ENCODE measurements around the gene ZACN. TPM values are rescaled to one million over a fixed set of nuclear protein-coding genes. Genes with fewer than 3 reads are reported as not detected.

The ZACN gene
- total and polyA plus RNA-seq, 4 donors = 0.75 to 3.0 TPM; not detected in 2

DNA sequence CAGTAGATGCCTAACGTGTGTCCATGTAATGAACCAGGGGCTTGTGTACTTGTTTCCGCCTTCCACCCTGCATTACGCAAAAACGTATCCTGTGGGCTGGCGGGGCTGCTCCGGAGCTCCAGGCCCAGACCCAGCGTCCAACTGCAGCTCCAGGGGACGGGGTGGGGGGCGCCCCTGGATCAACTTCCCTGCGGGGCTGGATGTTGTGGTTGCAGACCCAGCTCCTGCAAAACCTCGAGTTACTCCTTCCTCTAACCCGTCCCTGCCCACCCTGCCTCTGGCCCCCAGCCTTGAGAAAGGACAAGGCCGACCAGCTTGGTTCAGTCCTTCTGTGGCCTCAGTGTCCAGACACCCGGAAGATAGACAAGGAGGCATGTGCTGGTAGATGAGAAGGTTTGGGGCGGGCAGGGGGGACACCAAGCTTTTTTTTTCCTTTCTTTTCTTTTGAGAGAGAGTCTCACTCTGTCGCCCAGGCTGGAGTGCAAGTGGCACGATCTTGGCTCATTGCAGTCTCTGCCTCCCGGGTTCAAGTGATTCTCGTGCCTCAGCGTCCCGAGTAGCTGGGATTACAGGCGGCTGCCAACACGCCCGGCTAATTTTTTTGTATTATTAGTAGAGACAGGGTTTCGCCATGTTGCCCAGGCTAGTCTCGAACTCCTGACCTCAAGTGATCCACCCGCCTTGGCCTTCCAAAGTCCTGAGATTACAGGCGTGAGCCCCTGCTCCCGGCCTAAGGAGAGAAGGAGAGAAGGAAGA, 25.3 kb downstream of the ZACN start:
- Histone ChIP-seq H3K4me3 (ENCODE audit: low read length in 2 of 2) (peak overlapping the region in 1 of 2 donors; percentile 65), H3K27ac (ENCODE audit: low read depth in 1 of 2, low read length in 2 of 2) (peak overlapping the region in 1 of 2 donors; percentile 22), H3K4me1 (ENCODE audit: control insufficient read depth in 1 of 2, insufficient read depth in 2 of 2, low read length in 2 of 2) (peaks cover 0 to 2% of the 10 kb centered on the region in 2 donors), H3K36me3 (ENCODE audit: control insufficient read depth in 1 of 2, insufficient read depth in 2 of 2, low read length in 1 of 2) (no peaks in the 10 kb centered on the region), H3K27me3 (ENCODE audit: control insufficient read depth in 1 of 2, insufficient read depth in 2 of 2, low read length in 1 of 2) (no peaks in the 10 kb centered on the region), H3K9me3 (ENCODE audit: control insufficient read depth, low read length) (no peaks in the 10 kb centered on the region)
- intact Hi-C loops (cut with DNase I) = no loop called here
- WGBS, 2 donors = 84 to 89% methylated on average over 29 of the region's 29 CpGs
- no peak for DNase-seq
- no peak for ATAC-seq (ENCODE audit: low FRiP score)

DNA sequence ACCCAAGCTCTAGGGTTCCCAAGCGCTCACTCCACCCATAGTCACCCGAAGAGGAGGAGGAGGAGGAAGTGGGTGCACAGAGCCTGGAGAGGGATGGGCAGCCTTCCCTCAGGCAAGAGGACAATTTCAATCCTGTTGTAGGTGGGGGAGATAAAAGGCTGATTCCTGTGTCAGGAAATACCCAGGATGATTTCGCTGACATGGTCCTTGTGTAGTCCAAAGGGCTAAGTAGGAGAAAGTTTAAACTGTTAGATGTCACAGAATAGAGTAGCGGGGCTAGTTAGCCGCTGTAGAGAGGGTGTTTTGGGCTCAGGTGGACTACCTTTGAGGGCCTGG, 25.9 kb downstream of the ZACN start:
- H3K9me3 ChIP-seq (ENCODE audit: control insufficient read depth, low read length) = no peaks in the 10 kb centered on the region
- H3K4me3 ChIP-seq (ENCODE audit: low read length in 2 of 2) = no peak overlapping the region
- H3K36me3 ChIP-seq (ENCODE audit: control insufficient read depth in 1 of 2, insufficient read depth in 2 of 2, low read length in 1 of 2) = no peaks in the 10 kb centered on the region
- H3K4me1 ChIP-seq (ENCODE audit: control insufficient read depth in 1 of 2, insufficient read depth in 2 of 2, low read length in 2 of 2) = peaks cover 0 to 2% of the 10 kb centered on the region in 2 donors
- no peak overlapping the region for H3K27ac ChIP-seq (ENCODE audit: low read depth in 1 of 2, low read length in 2 of 2)
- ATAC-seq (ENCODE audit: low FRiP score) = no peak
- intact Hi-C loops (cut with DNase I) = no loop called here
- DNase-seq = no peak
- 76 to 91% methylated on average over 5 of the region's 5 CpGs for WGBS, 2 donors
- H3K27me3 ChIP-seq (ENCODE audit: control insufficient read depth in 1 of 2, insufficient read depth in 2 of 2, low read length in 1 of 2) = no peaks in the 10 kb centered on the region

DNA sequence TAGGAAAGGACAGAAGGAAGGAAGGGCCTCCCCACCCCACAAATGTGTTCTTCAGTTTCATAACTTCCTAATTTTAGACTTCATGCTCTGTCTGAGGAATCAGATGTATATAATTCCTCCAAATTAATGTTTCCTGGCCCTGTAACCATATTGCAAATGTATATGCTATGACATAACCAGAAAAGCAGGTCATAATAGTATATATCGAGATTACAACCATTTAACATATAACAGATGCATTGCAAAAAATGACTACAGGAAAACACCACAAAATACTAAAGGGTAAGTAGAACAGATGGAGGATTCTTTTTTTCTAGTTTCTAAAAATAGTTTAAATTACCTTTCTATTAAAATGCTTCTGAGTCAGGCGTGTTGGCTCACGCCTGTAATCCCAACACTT, 27.7 kb downstream of the ZACN start:
- Histone ChIP-seq H3K4me3 (ENCODE audit: low read length in 2 of 2) (no peak overlapping the region), H3K9me3 (ENCODE audit: control insufficient read depth, low read length) (no peaks in the 10 kb centered on the region), H3K27me3 (ENCODE audit: control insufficient read depth in 1 of 2, insufficient read depth in 2 of 2, low read length in 1 of 2) (no peaks in the 10 kb centered on the region), H3K4me1 (ENCODE audit: control insufficient read depth in 1 of 2, insufficient read depth in 2 of 2, low read length in 2 of 2) (peaks cover 0 to 2% of the 10 kb centered on the region in 2 donors), H3K36me3 (ENCODE audit: control insufficient read depth in 1 of 2, insufficient read depth in 2 of 2, low read length in 1 of 2) (no peaks in the 10 kb centered on the region), H3K27ac (ENCODE audit: low read depth in 1 of 2, low read length in 2 of 2) (no peak overlapping the region)
- DNase-seq (no peak), ATAC-seq (ENCODE audit: low FRiP score) (no peak)
- WGBS, 2 donors = 71 to 74% methylated on average over 3 of the region's 3 CpGs
- intact Hi-C loops (cut with DNase I) = no loop called here

DNA sequence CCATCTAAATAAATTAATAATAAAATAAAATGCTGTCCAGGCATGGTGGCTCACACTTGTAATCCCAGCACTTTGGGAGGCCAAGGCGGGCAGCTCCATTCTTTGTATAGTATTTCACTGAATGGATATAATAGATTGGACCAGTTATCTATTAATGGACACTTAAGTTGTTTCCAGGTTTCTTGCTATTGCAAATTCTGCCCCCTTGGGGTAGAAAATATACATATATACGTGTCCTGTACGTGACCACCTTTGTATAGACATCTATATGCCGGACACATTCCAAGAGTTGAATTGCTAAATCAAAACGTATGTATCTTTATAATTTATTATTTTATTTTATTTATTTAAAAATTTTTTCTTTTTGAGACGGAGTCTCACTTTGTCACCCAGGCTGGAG, 28.5 kb downstream of the ZACN start:
- Histone ChIP-seq H3K36me3 (ENCODE audit: control insufficient read depth in 1 of 2, insufficient read depth in 2 of 2, low read length in 1 of 2) (no peaks in the 10 kb centered on the region), H3K9me3 (ENCODE audit: control insufficient read depth, low read length) (no peaks in the 10 kb centered on the region), H3K4me3 (ENCODE audit: low read length in 2 of 2) (no peak overlapping the region), H3K27me3 (ENCODE audit: control insufficient read depth in 1 of 2, insufficient read depth in 2 of 2, low read length in 1 of 2) (no peaks in the 10 kb centered on the region), H3K4me1 (ENCODE audit: control insufficient read depth in 1 of 2, insufficient read depth in 2 of 2, low read length in 2 of 2) (peaks cover 0 to 2% of the 10 kb centered on the region in 2 donors), H3K27ac (ENCODE audit: low read depth in 1 of 2, low read length in 2 of 2) (no peak overlapping the region)
- DNase-seq = no peak
- intact Hi-C loops (cut with DNase I) = no loop called here
- ATAC-seq (ENCODE audit: low FRiP score) = no peak
- WGBS, 2 donors = 91 to 94% methylated on average over 6 of the region's 6 CpGs

DNA sequence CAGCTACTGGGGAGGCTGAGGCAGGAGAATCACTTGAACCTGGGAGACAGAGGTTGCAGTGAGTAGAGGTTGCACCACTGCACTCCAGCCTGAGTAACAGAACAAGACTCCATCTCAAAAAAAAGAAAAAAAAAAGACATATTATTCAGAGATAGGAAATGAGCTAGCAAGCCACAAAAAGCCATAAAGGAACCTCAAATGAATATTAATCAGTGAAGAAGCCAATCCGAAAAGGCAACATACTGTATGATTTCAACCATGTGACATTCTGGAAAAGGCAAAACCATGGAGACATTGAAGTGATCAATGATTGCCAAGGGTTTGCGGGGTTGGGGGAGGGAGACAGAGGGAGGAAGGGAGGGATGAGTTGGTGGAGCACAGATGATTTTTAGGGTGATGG, 33.0 kb downstream of the ZACN start:
- H3K36me3 ChIP-seq (ENCODE audit: control insufficient read depth in 1 of 2, insufficient read depth in 2 of 2, low read length in 1 of 2) = no peaks in the 10 kb centered on the region
- intact Hi-C loops (cut with DNase I) = no loop called here
- no peak overlapping the region for H3K4me3 ChIP-seq (ENCODE audit: low read length in 2 of 2)
- ATAC-seq (ENCODE audit: low FRiP score) (no peak), DNase-seq (no peak)
- H3K27me3 ChIP-seq (ENCODE audit: control insufficient read depth in 1 of 2, insufficient read depth in 2 of 2, low read length in 1 of 2) = no peaks in the 10 kb centered on the region
- H3K9me3 ChIP-seq (ENCODE audit: control insufficient read depth, low read length) = no peaks in the 10 kb centered on the region
- no peak overlapping the region for H3K27ac ChIP-seq (ENCODE audit: low read depth in 1 of 2, low read length in 2 of 2)
- no peaks in the 10 kb centered on the region for H3K4me1 ChIP-seq (ENCODE audit: control insufficient read depth in 1 of 2, insufficient read depth in 2 of 2, low read length in 2 of 2)
- 85 to 95% methylated on average over 2 of the region's 2 CpGs for WGBS, 2 donors

DNA sequence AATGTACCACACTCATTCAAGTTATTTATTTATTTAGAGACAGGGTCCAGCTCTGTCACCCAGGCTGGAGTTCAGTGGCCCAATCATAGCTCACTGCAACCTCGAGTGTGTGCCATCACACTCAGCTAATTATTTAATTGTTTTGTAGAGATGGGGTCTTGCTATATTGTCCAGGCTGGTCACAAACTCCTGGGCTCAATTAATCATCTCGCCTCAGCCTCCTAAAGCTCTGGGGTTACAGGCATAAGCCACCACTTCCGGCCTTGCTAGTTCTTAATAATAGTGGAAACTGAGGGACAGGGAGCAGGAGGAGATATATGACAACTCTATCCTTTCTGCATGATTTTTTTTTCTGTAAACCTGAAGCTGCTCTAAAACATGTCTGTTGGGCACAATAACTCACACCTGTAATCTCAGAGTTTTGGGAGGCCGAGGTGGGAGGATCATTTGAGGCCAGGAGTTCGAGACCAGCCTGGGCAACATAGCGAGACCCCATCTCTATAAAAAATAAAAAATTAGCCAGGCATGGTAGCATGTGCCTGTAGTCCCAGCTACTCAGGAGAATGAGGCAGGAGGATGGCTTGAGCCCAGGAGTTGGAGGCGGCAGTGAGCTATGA, 36.3 kb downstream of the ZACN start:
- H3K27me3 ChIP-seq (ENCODE audit: control insufficient read depth in 1 of 2, insufficient read depth in 2 of 2, low read length in 1 of 2) = no peaks in the 10 kb centered on the region
- no peak overlapping the region for H3K4me3 ChIP-seq (ENCODE audit: low read length in 2 of 2)
- H3K9me3 ChIP-seq (ENCODE audit: control insufficient read depth, low read length) = no peaks in the 10 kb centered on the region
- no peak overlapping the region for H3K27ac ChIP-seq (ENCODE audit: low read depth in 1 of 2, low read length in 2 of 2)
- WGBS, 2 donors = 89 to 91% methylated on average over 7 of the region's 7 CpGs
- DNase-seq (no peak), ATAC-seq (ENCODE audit: low FRiP score) (no peak)
- intact Hi-C loops (cut with DNase I) = no loop called here
- no peaks in the 10 kb centered on the region for H3K36me3 ChIP-seq (ENCODE audit: control insufficient read depth in 1 of 2, insufficient read depth in 2 of 2, low read length in 1 of 2)
- no peaks in the 10 kb centered on the region for H3K4me1 ChIP-seq (ENCODE audit: control insufficient read depth in 1 of 2, insufficient read depth in 2 of 2, low read length in 2 of 2)

DNA sequence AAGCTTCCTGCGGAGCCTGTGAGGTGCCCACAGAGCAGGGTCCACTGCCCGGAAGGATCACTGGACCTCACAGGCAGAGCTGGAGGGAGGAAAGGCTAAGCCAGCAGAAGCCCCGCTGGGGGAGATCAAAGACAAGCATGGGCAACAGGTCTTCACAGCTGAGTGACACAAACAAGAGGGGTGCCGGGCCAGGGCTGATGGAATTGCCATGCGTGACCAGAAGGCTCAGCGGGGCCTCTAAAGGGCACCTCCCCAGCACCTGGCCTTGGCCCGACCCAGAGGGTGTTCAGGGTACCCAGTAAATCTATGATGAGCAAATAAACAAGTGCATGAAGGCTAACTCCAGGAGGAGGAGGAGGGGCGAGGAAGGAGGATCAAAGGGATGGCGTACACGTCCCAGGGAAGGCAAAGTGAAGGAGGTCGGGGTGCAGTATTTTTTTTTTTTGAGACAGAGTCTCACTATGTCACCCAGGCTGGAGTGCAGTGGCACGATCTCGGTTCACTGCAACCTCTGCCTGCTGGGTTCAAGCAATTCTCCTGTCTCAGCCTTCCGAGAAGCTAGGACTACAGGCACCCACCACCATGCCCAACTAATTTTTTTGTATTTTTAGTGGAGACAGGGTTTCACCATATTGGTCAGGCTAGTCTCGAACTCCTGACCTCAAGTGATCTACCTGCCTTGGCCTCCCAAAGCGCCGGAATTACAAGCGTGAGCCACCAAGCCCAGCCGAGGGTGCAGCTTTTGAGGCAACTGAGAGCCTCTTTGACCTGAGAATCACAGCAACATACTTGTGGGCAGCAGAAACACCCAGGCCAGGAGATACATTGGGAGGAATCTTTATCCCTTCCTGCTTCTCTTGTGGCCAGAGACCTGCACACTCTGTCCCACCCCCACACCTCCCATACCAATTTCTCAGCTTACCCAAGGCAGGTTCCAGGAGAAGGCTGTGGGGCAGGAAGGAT, 40.7 kb downstream of the ZACN start:
- WGBS, 2 donors = 77 to 79% methylated on average over 19 of the region's 19 CpGs
- intact Hi-C loops (cut with DNase I) = loop anchor here (2.0 to 5.0 kb wide), 4 partner anchors 63 to 178 kb away; no protein-coding TSS in a partner anchor
- Histone ChIP-seq H3K4me3 (ENCODE audit: low read length in 2 of 2) (no peak overlapping the region), H3K27ac (ENCODE audit: low read depth in 1 of 2, low read length in 2 of 2) (no peak overlapping the region), H3K27me3 (ENCODE audit: control insufficient read depth in 1 of 2, insufficient read depth in 2 of 2, low read length in 1 of 2) (no peaks in the 10 kb centered on the region), H3K36me3 (ENCODE audit: control insufficient read depth in 1 of 2, insufficient read depth in 2 of 2, low read length in 1 of 2) (no peaks in the 10 kb centered on the region), H3K9me3 (ENCODE audit: control insufficient read depth, low read length) (no peaks in the 10 kb centered on the region), H3K4me1 (ENCODE audit: control insufficient read depth in 1 of 2, insufficient read depth in 2 of 2, low read length in 2 of 2) (no peaks in the 10 kb centered on the region)
- ATAC-seq (ENCODE audit: low FRiP score) = no peak
- DNase-seq = no peak

DNA sequence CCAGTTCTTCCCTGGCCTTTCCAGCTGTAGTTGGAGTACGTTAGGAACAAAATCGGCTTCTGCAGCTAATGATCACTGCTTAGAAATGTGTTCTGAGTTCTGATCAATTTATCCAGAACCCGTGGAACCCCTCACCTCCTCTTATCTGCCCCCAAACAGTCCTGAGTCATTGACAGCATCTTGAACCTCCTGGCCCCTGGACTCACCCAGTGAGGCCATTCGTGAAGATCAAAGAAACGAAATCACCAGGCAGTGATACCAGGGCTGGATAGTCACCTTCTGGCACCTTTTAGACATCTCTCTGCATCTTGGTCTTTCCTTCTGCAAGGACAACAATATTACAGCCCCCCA, 41.7 kb downstream of the ZACN start:
- intact Hi-C loops (cut with DNase I) = loop anchor here (1.0 to 5.0 kb wide), 5 partner anchors 62 to 177 kb away; no protein-coding TSS in a partner anchor
- no peak for ATAC-seq (ENCODE audit: low FRiP score)
- no peaks in the 10 kb centered on the region for H3K36me3 ChIP-seq (ENCODE audit: control insufficient read depth in 1 of 2, insufficient read depth in 2 of 2, low read length in 1 of 2)
- no peak overlapping the region for H3K4me3 ChIP-seq (ENCODE audit: low read length in 2 of 2)
- H3K27me3 ChIP-seq (ENCODE audit: control insufficient read depth in 1 of 2, insufficient read depth in 2 of 2, low read length in 1 of 2) = no peaks in the 10 kb centered on the region
- no peaks in the 10 kb centered on the region for H3K4me1 ChIP-seq (ENCODE audit: control insufficient read depth in 1 of 2, insufficient read depth in 2 of 2, low read length in 2 of 2)
- WGBS, 2 donors = 84 to 88% methylated on average over 5 of the region's 5 CpGs
- H3K27ac ChIP-seq (ENCODE audit: low read depth in 1 of 2, low read length in 2 of 2) = no peak overlapping the region
- no peaks in the 10 kb centered on the region for H3K9me3 ChIP-seq (ENCODE audit: control insufficient read depth, low read length)
- no peak for DNase-seq
